Activated B cell treated with CpG ODN at 0.5 μM for 24 hours (primary cell): Measurements from ENCODE around the gene PTH2. TPM values are rescaled to one million over a fixed set of nuclear protein-coding genes. Genes with fewer than 3 reads are reported as not detected.

Experiments
- ATAC-seq: fragments of 200-7000 bp; cut with Tn5 transposase; one replicate; pipeline ENCODE4 v1.10.0; 2021; ENCODE audit warnings: low read depth, mild to moderate bottlenecking, moderate library complexity
- CTCF ChIA-PET: fragments of 350-600 bp; sonication (Branson Sonifier 250); formaldehyde crosslinking; loops from one replicate; lab custom pipeline; 2021; ENCODE audit warnings: antibody characterized with exemption; lab: Charles Lee
- POLR2A ChIA-PET: fragments of 350-600 bp; sonication (Branson Sonifier 250); formaldehyde crosslinking; loops from one replicate; lab custom pipeline; 2021; ENCODE audit warnings: antibody characterized with exemption; lab: Charles Lee
- DNase-seq: peaks from one replicate; pipeline ENCODE4 v3.0.0; 2022
- H3K27ac Mint-ChIP-seq: one replicate; pipeline ENCODE4 v1.8.0; 2020; ENCODE audit warnings: mixed read lengths
- H3K27me3 Mint-ChIP-seq: one replicate; pipeline ENCODE4 v1.8.0; 2021; ENCODE audit warnings: mixed read lengths
- H3K36me3 Mint-ChIP-seq: one replicate; pipeline ENCODE4 v1.8.0; 2021; ENCODE audit warnings: low read depth, mixed read lengths
- H3K4me1 Mint-ChIP-seq: one replicate; pipeline ENCODE4 v1.8.0; 2021; ENCODE audit warnings: mixed read lengths
- H3K4me3 Mint-ChIP-seq: one replicate; pipeline ENCODE4 v1.8.0; 2020; ENCODE audit warnings: mild to moderate bottlenecking, mixed read lengths
- H3K9me3 Mint-ChIP-seq: one replicate; pipeline ENCODE4 v1.8.0; 2020; ENCODE audit warnings: mixed read lengths
- intact Hi-C: fragments of 100-400 bp; cut with micrococcal nuclease; formaldehyde crosslinking; loops from one replicate; pipeline ENCODE4 v1.15.1; 2024
- total RNA-seq: library from RNA; stranded (reverse); gene quantifications from 2 replicates; pipeline ENCODE4 v1.2.3, GENCODE V29; 2022
- TF ChIP-seq, protein P1 (sequence below): fragments of 200-600 bp; IDR thresholded peaks from one replicate; pipeline ENCODE4 v1.8.0; 2022; ENCODE audit warnings: antibody characterized with exemption, mild to moderate bottlenecking

Gene PTH2
- total RNA-seq, 1 donor from 2014 or later, result not detected

DNA sequence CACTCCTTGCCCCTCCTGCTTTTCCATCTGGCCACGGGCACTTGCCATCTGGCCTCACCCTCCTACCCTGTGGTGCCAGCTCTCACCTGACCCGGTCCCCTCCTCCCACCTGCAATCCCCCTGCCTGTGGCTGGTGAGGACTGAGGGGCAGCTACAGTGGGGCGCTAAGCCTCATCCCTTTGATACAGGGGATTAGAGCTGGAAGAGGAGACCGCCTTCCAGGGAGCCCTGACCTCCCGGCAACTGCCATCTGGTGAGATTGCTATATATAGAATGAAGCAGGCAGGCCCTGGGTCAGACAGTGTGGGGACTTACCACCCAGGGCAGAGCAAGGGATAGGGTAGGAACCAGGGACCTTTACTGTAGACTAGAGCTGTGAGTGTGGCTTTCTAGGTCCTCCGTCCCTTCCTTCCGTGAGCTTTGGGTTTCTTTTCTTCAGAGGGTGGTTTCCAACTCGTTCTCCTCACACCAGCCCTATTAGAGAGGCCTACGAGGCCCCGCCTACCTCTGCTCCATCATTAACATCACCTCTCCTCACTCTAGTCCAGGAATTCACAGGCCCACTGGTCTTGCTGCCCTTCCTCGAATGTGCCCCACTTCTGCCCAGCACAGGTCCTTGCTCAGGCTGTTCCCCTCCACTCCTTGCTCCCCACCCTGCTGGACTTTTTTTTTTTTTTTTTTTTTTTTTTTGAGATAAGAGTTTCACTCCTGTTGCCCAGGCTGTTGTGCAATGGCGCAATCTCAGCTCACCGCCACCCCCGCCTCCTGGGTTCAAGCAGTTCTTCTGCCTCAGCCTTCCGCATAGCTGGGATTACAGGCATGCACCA is 27.4 kb downstream of the PTH2 start:
- H3K9me3 Mint-ChIP-seq, result no peaks in the 10 kb centered on the region
- no peak overlapping the region for H3K27ac Mint-ChIP-seq
- no peak overlapping the region for H3K4me3 Mint-ChIP-seq
- POLR2A ChIA-PET, result interaction anchor here (0.5 kb wide), 1 partner anchor 74 kb away, joined by 3 read pairs; no protein-coding TSS in a partner anchor
- H3K4me1 Mint-ChIP-seq, result peaks cover 15% of the 10 kb centered on the region
- no peak for DNase-seq
- no peaks in the 10 kb centered on the region for H3K27me3 Mint-ChIP-seq
- H3K36me3 Mint-ChIP-seq, result no peaks in the 10 kb centered on the region
- intact Hi-C loops, result no loop called here
- TF ChIP-seq, protein P1, sequence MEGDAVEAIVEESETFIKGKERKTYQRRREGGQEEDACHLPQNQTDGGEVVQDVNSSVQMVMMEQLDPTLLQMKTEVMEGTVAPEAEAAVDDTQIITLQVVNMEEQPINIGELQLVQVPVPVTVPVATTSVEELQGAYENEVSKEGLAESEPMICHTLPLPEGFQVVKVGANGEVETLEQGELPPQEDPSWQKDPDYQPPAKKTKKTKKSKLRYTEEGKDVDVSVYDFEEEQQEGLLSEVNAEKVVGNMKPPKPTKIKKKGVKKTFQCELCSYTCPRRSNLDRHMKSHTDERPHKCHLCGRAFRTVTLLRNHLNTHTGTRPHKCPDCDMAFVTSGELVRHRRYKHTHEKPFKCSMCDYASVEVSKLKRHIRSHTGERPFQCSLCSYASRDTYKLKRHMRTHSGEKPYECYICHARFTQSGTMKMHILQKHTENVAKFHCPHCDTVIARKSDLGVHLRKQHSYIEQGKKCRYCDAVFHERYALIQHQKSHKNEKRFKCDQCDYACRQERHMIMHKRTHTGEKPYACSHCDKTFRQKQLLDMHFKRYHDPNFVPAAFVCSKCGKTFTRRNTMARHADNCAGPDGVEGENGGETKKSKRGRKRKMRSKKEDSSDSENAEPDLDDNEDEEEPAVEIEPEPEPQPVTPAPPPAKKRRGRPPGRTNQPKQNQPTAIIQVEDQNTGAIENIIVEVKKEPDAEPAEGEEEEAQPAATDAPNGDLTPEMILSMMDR, result no peak
- no peak for ATAC-seq
- CTCF ChIA-PET, result no interaction called here

DNA sequence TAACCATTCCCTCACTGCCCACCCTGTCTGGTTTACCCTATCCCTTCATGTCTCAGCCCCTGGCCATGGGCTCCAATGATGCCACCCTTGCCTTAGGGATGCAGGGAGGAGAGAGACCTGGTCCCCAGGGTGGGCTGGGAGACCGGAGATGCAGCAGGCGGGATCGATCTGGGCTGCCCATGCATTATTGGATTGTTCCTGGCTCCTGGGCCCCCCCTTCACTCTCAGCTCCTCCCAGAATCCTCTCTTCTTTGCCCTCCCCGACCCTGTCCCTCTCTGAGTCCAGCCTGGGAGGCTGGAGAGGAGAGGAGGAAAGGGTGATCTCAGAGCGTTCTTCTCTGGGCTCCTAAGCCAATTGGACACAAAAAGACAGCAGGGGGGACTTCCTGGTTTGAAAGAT is 29.4 kb downstream of the PTH2 start:
- intact Hi-C loops, result loop anchor here (5.0 kb wide), 1 partner anchor 283 kb away; the partner anchor contains the start of gene PRMT1
- DNase-seq (no peak), ATAC-seq (no peak)
- peaks cover 30% of the 10 kb centered on the region for H3K4me1 Mint-ChIP-seq
- H3K36me3 Mint-ChIP-seq, result no peaks in the 10 kb centered on the region
- TF ChIP-seq, protein P1, result no peak
- no peak overlapping the region for H3K4me3 Mint-ChIP-seq
- no peaks in the 10 kb centered on the region for H3K27me3 Mint-ChIP-seq
- CTCF ChIA-PET, result interaction anchor here (0.7 to 1.3 kb wide), 3 partner anchors 13 to 76 kb away, joined by 3 read pairs; no protein-coding TSS in a partner anchor
- POLR2A ChIA-PET, result interaction anchor here (0.6 to 1.0 kb wide), 2 partner anchors 59 to 91 kb away, joined by 3 to 5 read pairs; partner anchors contain the start of gene CD37
- H3K27ac Mint-ChIP-seq, result no peak overlapping the region
- H3K9me3 Mint-ChIP-seq, result no peaks in the 10 kb centered on the region

DNA sequence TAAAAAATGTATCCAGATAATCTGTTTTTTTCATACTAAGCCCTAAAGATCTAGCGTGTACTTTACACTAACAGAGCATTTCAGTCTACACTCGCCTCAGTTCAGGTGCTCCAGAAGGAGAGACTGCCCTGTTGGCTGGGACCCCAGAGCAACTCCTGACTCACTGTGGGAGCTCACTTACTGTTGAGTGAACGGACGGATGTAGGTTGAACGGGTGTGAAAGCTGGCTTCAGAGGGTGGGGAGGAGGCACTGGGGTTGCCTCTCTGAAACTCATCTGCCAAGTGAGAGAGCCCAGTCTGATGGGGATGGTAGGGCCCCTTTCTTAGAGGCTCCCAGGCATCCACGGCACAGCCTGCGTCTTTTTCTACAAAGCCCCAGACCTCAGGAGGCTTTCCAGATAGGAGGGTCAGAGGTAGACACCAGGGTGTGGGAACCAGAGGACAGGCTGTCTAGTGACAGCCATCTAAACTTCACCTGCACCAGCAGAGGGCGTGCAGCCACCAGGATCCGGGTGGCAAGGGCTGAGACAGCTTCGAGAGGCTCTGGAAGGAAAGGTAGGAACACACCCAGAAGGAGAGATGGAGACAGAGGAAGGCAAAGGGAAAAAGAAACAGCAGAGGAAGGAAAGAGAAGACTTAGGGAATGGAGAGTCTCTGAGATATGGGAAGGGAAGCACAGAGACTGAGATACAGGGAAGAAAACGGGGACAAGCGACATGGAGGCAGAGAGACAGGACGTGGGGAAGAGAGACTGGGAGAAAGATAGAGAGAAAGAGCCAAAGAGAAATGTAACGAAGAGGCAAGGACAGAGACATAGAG is 31.5 kb downstream of the PTH2 start:
- no peaks in the 10 kb centered on the region for H3K9me3 Mint-ChIP-seq
- TF ChIP-seq, protein P1, result peak; percentile 25
- no peaks in the 10 kb centered on the region for H3K27me3 Mint-ChIP-seq
- no peaks in the 10 kb centered on the region for H3K36me3 Mint-ChIP-seq
- H3K27ac Mint-ChIP-seq, result peak overlapping the region; percentile 84
- DNase-seq (peak; percentile 67), ATAC-seq (peak; percentile 51)
- CTCF ChIA-PET, result interaction anchor here (0.7 to 3.1 kb wide), 28 partner anchors 10 to 166 kb away, joined by 3 to 28 read pairs (median 4); partner anchors contain the start of genes FLT3LG and SLC17A7
- peaks cover 46% of the 10 kb centered on the region for H3K4me1 Mint-ChIP-seq
- POLR2A ChIA-PET, result interaction anchor here (0.7 to 5.9 kb wide), 24 partner anchors 11 to 98 kb away, joined by 3 to 96 read pairs (median 5); partner anchors contain the start of genes ALDH16A1, CD37, FLT3LG and PIH1D1
- intact Hi-C loops, result loop anchor here (1.0 to 5.0 kb wide), 10 partner anchors 12 to 286 kb away; partner anchors contain the start of genes DKKL1 and PRMT1
- peak overlapping the region; percentile 42 for H3K4me3 Mint-ChIP-seq

DNA sequence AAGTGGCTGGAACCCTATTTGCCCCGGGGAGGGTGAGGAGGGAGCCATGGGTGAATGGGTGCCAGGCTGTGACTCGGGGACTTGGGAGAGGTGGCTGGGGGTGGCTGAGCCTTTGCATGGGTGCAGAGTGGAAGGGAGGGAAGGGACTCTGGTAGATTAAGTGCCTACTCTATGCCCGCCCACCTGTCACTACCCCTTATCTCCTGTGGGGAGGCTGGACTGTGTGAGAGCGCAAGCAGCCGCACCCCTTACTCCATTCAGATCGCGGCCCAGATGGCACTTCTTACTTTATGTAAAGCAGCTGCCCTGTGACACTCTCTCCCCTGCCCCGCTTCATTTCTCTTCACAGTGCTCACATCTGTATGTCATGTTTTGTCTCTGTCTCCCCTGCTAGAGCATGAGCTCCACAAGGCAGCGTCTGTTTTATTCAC is 32.3 kb downstream of the PTH2 start:
- intact Hi-C loops, result loop anchor here (1.0 to 5.0 kb wide), 7 partner anchors 12 to 286 kb away; partner anchors contain the start of genes DKKL1 and PRMT1
- ChIA-PET CTCF (interaction anchor here (0.8 to 3.1 kb wide), 27 partner anchors 9 to 178 kb away, joined by 3 to 28 read pairs (median 5); partner anchors contain the start of genes FLT3LG and SLC17A7), POLR2A (interaction anchor here (0.5 to 5.9 kb wide), 27 partner anchors 12 to 110 kb away, joined by 3 to 96 read pairs (median 5); partner anchors contain the start of genes ALDH16A1, CD37, FLT3LG and PIH1D1)
- Mint-ChIP-seq H3K4me1 (peaks cover 46% of the 10 kb centered on the region), H3K27me3 (no peaks in the 10 kb centered on the region), H3K27ac (peak overlapping the region; percentile 85), H3K9me3 (no peaks in the 10 kb centered on the region), H3K4me3 (peak overlapping the region; percentile 50), H3K36me3 (no peaks in the 10 kb centered on the region)
- TF ChIP-seq, protein P1, result no peak
- ATAC-seq (peak; percentile 86), DNase-seq (peak; percentile 46)
